Adrenal gland (tissue), 5 donors: ENCODE results near the gene PHC2.

Experiments
- POLR2A ChIP-seq, 2 donors: fragments of 450-650 bp; IDR thresholded peaks; one replicate each; pipeline ENCODE4 v1.6.1; 2017; ENCODE audit warnings: antibody characterized with exemption in 2 of 2, mild to moderate bottlenecking in 2 of 2, moderate library complexity in 1 of 2
- TF ChIP-seq, protein P1 (sequence below), 6 experiments: fragments of 450-650 bp in 4 of 6; fragments of 200-600 bp in 2 of 6; sonication (generic) in 1 of 6; IDR thresholded peaks; 1 replicate in 5 of 6; 2 replicates in 1 of 6; pipeline versions ENCODE4 v1.5.1 to v1.8.0; 2016 to 2021; ENCODE audit warnings: antibody characterized with exemption in 6 of 6, mild to moderate bottlenecking in 2 of 6, moderate library complexity in 1 of 6
- donor health status: DM: no; HTN: no; CAD: no.

DNA sequence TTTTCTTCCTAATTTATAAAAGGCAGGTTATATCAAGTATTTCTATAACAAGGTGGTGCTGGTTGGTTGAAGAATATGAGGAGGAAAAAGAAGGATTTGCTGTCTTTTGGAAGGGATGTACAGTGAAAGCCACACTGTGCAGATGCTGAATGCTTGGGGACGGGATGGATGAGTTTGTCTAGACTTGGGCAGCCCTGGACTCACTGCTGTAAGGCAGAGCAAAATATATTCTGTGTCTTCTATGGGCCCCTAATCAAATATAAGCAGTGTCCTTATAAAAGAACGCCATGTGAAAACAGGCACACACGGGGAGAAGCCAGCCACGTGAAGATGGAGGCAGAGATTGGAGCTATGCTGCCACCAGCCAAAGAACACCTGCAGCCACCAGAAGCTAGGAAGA, 47.4 kb downstream of the PHC2 start:
- TF ChIP-seq POLR2A (IDR thresholded peaks at IDR 0.05) = no peak
- TF ChIP-seq, protein P1, sequence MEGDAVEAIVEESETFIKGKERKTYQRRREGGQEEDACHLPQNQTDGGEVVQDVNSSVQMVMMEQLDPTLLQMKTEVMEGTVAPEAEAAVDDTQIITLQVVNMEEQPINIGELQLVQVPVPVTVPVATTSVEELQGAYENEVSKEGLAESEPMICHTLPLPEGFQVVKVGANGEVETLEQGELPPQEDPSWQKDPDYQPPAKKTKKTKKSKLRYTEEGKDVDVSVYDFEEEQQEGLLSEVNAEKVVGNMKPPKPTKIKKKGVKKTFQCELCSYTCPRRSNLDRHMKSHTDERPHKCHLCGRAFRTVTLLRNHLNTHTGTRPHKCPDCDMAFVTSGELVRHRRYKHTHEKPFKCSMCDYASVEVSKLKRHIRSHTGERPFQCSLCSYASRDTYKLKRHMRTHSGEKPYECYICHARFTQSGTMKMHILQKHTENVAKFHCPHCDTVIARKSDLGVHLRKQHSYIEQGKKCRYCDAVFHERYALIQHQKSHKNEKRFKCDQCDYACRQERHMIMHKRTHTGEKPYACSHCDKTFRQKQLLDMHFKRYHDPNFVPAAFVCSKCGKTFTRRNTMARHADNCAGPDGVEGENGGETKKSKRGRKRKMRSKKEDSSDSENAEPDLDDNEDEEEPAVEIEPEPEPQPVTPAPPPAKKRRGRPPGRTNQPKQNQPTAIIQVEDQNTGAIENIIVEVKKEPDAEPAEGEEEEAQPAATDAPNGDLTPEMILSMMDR (IDR thresholded peaks at IDR 0.05) = no peak
